GM19193 (cell line): Measurements from ENCODE around the gene ANAPC13.

Experiments
- POLR2A ChIP-seq: IDR thresholded peaks from 4 replicates; pipeline ENCODE4 v1.6.1; 2011; ENCODE audit not compliant: insufficient read depth, insufficient read length; ENCODE audit errors: extremely low read depth

Gene ANAPC13

DNA sequence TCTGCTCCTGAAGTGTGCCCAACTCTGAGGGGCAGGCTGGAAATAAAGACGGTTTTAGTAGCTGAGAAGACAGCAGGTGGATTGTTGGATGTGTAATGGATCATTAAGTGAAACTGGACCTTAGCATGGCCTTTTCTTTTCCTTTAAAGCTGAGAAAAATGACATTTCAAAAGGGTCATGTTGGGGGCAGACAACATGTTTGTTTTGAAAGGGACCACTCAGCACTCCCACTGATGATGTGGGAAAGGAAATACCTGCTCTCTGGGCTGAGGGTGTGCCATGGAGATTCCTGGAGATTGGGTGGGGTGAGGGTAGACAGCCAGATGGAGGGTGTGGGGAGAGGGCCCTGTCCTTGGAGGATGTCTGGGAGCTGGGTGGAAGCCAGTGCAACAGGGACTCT, 38.4 kb downstream of the ANAPC13 start:
- no peak for TF ChIP-seq POLR2A

DNA sequence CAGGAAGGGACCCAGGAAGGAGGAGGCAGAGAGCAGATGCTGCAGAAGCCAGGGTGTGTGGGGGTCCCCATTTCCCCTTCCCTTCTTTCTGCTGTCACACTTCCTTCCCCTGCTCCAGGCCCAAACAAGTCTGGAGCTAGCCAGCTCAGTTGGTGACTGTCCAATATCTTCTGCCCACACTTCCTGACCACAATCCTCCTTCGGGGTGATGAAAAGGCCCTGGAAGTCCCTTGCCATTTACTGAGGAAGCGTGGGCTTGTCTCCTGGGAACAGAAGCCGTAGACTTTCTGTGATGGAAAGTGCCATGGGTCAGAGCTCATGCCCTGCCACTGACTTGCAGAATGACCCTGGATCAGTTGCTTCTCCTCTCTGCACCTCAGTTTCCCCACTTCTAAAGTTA, 39.0 kb downstream of the ANAPC13 start:
- no peak for TF ChIP-seq POLR2A

DNA sequence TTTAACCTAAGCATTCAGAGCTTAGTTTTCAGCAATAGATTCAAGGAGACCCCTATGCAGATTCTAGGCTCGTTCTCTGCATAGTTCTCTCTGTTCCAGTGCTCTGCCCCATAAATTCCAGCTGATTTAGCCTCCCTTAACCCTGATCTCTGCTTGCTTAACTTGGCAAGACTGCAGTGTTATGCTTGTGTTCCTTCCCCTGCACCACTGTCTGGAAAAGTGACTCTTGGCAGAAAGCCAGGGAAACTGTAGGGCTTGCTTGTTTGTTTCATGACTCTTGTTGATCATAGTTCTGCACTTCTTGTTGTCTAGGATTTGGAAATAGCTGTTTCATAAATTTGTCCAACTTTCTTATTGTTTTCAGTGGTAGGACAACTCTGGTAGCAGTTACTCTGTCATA, 40.1 kb downstream of the ANAPC13 start:
- TF ChIP-seq POLR2A: no peak

DNA sequence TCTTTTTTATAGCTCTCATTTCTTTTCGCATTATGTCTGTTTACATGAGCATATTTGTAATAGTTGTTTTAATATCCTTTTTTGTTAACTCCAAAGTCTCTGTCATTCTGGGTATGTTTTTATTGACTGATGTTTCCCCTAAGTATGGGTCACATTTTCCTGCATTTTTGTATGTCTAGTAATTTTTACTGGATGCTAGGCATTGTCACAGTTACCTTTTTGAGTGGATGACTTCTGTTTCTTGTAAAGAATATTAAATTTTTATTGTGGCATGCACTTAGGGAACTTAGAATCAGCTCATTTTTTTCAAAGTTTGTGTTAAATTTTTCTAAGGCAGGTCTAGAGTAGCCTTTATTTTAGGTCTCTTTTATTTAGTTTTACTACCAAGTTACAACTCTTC, 40.7 kb downstream of the ANAPC13 start:
- TF ChIP-seq POLR2A: no peak

DNA sequence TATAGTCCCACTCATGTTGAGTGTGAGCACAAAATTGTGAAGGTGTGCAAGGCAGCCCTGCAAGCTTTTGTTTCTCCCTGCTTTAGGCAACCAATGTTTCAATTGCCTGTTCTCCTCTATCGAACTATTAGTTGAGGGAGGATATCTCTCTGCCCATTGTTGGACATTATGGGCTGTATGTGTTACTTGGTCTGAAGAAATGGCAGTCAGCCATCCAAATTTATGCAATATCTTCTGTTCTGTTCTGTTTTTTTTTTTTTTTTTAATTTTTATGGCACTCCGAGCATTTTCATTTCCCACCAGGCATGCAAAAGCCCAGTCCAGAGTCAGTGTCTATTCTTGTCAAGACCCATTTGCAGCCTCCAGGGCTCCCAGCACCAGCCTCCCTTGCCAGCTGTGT, 44.0 kb downstream of the ANAPC13 start:
- TF ChIP-seq POLR2A: no peak

DNA sequence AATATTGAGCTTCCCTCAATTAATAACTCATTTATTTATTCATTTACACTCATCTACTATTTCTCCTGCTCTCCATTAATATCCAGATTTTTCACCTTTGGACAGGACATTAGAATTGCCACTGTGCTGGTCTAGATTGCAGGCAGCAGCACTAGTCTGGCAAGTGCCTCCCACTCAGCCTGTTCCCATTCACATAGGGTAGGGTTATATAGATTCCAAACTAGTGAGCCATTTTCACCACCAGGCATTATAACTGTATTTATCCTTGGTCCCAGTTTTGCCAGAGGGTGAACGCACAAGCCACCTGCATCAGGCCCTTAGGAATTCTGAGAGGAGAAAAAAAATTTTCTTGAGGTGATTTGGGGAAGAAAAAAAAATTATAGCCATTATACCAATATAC, 44.5 kb downstream of the ANAPC13 start:
- TF ChIP-seq POLR2A: no peak

DNA sequence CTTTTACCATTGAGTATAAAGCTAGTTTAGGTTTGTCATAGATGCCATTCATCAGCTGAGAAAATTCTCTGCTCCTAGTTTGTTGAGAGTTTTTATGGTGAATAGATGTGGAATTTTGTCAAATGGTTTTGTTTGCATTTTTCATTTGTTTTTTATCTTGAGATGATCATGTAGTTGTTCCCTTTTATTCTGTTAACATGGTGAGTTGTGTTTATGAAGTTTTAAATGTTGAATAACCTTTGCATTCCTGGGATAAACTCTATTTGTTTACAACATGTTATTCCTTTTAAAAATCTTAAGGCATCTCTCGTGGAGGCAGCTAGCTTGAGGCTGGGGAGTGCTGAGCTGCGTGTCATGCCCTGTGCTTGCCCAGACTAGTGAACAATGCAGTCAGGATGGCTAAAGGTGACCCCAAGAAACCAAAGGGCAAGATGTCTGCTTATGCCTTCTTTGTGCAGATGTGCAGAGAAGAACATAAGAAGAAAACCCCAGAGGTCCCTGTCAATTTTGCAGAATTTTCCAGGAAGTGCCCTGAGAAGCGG, 48.5 kb downstream of the ANAPC13 start:
- no peak for TF ChIP-seq POLR2A

DNA sequence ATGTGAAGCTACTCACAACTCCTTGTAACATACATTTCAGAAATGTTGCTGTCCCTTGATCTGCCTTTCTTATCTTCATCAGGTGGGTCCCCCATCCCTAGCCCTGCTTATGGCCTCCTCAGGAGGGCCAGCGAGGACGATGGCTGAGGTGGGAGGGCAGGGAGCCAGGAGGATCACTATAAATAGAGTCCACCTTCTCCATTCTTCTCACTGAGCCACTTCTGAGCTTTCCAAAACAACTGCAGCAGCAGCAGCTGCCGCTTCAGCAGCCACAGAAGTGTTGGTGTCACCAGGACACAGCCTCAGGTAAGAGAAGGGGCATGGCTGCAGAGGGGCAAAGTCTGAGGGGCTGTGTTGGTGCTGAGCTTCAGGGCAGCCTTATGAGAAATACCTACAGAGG, 53.5 kb downstream of the ANAPC13 start:
- TF ChIP-seq POLR2A: no peak

DNA sequence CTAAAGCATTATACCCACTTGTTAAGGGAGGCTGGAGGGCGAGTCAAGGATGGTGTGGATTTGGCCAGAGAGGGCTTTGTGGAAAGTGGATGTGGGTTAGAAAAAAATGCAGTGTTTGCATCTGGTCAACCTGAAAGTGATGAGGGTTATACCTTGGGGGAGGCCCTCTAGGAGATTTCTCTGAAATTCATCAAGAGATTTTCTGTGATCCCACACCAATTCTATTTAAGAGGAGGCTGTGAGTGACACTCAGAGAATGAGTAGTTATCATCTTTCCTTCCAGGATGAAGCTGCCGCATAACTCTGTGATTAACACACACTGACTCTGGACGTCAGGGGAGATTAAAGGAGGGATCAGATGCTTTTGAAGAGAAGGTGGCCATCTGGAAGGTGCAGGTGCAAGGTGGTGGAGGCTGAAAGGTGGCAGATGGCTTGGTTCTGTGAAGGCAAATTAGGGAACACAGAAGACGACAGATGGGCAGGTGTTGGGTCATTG, 54.8 kb downstream of the ANAPC13 start:
- TF ChIP-seq POLR2A: no peak

DNA sequence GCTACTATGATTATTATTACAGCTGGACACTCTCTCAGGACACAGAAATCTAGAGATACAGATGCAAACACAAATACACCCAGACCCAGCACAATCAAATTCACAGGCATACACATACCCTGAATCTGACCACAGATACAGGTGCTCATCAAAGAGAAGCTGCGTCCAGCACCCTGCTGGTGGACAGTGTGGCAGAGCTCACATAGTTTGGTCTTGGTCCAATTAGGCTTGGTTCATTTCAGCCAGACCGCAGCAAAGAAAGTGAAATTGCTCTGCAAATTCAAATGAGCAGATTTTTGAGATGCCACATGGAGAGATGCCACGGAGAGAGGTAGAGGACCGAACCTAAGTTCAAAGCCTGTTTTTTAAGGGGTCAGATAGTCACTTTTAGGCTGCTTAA, 55.6 kb downstream of the ANAPC13 start:
- no peak for TF ChIP-seq POLR2A

DNA sequence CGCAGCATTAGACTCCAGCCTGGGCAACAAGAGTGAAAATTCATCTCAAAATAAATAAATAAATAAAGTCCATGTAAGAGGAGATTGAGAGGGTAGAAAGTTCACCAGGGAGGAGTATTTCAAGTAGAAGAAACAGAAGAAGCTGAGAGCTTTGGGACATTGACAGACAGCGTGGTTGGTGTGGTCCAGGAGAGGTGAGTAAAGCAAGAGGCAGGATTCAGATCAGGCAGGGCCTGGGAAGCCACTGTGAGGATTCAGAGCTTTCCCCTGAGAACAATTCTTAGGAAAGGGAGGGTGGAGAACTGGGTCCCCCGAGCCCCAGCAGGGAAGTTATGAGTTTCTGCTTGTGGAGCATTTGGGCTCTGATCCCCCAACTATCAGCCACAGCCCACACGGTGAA, 57.4 kb downstream of the ANAPC13 start:
- TF ChIP-seq POLR2A: no peak
